NCI-H2029 (cell line): ENCODE data around the gene ALDH1A1.
"Not testable (repeated sequence)": the region's sequence is repeated elsewhere in the genome, so short reads cannot be mapped to it uniquely, and the experiment has no call there.

Source experiments
- DNase-seq: peaks from one replicate; lab custom pipeline; 2025; lab: John Stamatoyannopoulos, UW

The ALDH1A1 gene

GRCh38 chr9:72943844-72944462 lies 8.9 kb downstream of the ALDH1A1 start:
- no peak for DNase-seq

GRCh38 chr9:72942451-72942850 lies 10.4 kb downstream of the ALDH1A1 start:
- DNase-seq: no peak

- DNase-seq: not testable (repeated sequence)
These were observed 13.3 kb downstream of the ALDH1A1 start for GRCh38 chr9:72939581-72939980.

DNA sequence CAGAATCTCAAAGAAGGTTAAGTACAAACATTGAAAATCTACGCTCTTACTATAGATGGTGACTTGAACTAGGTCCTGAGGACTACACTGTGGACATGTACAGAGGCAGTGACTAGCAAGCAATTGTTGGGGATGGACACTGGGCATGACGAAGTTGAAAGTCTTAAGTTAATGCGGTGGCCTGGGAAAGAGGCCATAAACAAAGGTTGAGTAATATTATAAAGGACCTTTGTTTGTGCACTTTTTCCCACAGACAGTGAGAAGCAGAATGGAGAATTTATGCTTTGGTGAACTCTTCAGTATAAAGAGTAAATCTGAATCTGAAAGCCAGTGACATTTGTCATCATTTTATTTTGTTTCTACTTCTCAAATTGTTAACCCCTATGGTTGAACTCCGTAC lies 15.3 kb downstream of the ALDH1A1 start:
- no peak for DNase-seq

DNA sequence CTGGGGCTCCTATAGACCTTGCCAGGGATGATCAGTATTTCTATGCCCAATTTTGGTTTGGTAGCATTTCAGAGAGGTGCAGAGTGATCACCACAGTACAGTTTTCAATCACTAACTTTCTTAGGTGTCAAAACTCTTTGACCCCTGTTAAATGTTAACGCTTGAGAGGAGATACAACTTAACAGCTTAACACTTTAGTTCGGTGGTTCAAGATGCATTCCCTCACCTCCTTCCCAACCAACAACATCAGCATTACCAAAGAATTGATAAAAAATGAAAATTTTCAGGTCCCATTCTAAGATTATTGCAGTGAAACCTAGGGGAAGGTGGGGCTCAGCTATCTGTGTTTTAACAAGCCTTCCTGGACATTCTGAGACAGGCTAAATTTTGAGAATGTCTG lies 16.2 kb downstream of the ALDH1A1 start:
- DNase-seq: no peak

- DNase-seq: no peak
These were observed 16.6 kb downstream of the ALDH1A1 start for GRCh38 chr9:72936266-72936665.

DNA sequence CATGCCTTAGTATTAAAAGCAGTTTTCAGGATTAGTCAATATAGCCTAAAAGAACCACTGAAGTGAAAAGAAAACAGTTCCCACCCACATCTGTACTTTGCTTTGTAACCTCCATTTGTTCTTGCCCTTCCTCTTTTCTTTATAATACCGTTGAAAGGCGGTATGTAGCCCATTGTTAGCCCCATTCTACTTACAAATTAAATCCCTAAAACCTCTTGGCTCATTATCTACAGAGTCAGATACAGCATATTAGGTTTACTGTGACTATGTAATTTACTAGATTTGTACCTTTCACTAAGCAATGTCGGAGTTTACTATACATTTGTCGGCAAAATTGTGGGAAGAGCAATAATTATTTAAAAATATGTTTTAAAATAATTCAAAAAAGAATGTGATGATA lies 17.3 kb downstream of the ALDH1A1 start:
- DNase-seq: no peak

GRCh38 chr9:72933730-72934665 lies 18.9 kb downstream of the ALDH1A1 start:
- no peak for DNase-seq

DNA sequence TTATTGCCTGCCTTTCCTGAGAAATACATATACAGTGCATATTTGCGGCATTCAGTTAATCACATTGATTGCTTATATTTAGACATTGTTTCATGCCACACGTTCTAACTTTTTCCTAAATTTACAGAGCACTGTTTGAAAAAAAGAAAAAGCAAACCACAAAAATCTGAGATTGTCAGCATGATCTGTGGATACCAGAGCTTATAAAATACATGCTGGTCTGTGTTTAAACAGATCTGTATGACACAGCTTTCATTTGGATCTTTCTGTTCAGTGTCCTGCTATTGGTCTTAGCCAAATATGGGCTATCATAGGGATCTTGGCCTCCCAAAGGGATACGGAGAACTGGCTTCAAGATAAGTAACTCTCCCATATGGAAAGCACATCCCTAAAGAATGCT lies 20.2 kb downstream of the ALDH1A1 start:
- no peak for DNase-seq

DNA sequence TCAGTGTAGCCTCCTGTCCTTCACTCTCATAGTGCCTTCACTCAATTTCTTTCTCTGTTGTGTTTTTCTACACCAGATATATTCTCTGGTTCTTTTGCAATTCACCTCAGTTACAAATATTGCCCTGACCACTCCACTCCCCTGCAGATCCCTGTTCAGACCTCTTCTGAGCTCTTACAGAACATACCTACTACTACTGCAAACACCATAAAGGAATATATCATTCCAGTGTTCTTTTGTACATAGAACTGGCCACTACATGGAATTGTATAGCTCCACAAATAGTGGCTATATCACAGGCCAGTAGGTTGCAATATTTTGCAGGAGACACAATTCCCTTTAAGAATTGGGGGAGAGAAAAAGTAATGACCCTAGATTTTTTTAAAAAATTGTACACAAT lies 21.0 kb downstream of the ALDH1A1 start:
- DNase-seq: no peak

DNA sequence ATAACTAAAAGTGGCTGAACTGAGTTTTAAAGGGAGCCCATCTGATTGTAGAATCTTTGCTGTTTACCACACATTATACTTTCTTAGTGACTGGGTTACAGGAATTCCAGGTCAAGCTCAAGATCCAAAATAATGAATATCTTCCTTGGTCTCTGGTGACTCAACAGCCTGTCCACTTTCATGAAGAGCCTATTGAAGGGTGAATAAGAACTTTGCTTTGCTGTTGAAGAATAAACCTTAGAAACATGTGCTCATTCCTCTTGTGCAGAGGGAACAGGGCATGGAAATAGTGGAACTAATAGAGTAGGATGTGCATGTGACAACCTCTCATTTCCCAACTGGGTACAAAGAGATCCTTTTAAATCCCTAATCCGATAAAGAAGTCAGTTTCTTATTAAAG lies 21.4 kb downstream of the ALDH1A1 start:
- DNase-seq: no peak

DNA sequence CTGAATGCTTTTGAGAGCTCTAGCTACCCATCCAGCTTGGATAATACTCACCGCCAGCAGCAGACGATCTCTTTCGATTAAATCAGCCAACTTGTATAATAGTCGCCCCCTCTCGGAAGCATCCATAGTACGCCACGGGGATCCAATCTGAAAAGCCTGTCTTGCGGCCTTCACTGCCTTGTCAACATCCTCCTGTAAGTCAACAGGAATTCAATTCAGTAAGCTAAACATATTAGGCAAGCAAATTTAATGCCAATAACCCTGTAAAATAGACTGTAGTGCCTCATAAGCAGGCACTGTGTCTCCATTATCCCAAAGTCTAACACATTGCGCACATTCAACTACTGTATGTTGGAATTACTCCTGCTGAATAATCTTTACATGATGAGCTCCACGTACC lies 22.0 kb downstream of the ALDH1A1 start:
- no peak for DNase-seq

DNA sequence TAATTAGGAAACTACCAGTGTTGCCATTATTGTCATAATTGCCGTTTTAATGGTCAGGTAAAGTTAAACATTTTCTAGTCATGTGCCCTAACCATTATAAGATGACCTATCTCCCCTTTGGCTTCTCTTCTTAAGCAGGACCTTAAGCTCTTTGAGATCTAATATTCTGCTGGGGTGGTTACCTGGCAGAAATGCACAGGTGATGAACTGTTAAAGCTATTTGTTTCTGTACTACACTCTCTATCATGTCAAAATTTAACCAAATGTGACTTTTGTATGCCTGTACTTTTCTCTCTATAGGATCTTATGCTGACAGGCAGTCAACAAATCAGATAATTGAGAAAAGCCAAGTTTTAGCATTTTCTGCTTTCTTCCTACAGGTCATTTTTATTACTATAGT lies 23.3 kb downstream of the ALDH1A1 start:
- DNase-seq: no peak

GRCh38 chr9:72928042-72928507 lies 24.8 kb downstream of the ALDH1A1 start:
- DNase-seq: no peak

- no peak for DNase-seq
These were observed 26.3 kb downstream of the ALDH1A1 start for GRCh38 chr9:72926506-72926905.

DNA sequence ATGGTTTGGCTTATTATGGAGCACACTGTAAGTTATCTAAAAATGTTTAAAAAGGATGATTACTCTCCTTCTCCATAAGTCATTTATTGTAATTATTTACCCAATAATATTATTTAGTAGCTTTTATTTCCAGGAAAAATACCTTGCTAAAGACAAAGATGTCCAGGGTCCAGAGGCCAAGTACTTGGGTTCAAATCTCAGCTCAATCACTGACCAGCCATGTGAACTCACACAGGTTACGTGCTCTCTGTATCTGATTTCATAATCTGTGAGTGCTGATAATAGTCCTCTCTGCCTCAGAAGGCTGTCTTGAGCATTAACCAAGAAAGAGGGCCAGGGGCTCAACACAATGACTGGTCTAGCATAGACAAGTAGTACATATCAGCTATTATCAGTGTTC lies 27.0 kb downstream of the ALDH1A1 start:
- no peak for DNase-seq

DNA sequence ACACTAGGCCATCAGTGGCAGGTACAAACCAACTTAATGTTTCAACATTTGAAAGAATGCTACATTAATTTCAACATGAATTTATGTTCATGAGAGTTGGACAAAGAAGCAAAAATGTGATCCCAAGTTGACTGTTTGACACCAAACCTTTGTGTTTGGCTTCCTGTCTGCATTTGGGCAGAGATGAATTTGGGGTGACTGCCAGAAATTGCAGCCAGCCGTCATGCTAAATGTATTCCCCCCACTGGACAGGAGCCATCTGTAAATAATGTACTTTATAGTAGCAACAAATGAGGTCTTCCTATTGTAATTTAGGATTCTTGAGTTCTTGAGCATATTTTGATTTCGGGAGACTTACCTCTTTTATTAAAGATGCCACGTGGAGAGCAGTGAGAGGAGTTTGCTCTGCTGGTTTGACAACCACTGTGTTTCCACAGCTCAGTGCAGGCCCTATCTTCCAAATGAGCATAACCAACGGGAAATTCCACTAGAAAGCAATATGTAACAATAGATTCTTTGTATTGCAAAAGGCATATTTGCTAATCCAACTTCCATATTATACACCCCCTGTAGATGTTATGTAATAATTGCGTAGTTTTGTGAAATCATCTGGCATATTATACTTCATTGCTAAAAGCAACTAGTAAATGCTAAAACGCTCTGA lies 27.6 kb downstream of the ALDH1A1 start:
- no peak for DNase-seq

- DNase-seq: no peak
These were observed 28.6 kb downstream of the ALDH1A1 start for GRCh38 chr9:72924154-72924790.

DNA sequence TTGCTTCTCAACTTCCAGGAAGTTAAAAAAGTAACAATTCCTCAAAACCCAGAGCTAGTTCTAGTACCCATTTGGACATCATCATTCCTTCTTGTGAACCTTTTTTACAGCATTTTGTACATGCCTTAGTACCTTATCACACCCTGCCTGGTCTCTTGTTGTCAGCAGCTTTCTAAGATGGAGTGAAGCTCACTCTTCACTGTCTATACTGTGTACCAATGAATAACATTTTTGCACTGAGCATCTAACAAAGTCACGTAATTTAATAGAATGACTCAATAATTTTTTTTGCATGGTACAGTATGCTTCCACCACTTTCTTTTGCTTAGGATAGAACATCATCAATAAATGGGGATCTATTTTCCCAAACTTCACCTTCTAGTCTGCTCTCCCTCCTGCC lies 29.8 kb downstream of the ALDH1A1 start:
- DNase-seq: no peak

DNA sequence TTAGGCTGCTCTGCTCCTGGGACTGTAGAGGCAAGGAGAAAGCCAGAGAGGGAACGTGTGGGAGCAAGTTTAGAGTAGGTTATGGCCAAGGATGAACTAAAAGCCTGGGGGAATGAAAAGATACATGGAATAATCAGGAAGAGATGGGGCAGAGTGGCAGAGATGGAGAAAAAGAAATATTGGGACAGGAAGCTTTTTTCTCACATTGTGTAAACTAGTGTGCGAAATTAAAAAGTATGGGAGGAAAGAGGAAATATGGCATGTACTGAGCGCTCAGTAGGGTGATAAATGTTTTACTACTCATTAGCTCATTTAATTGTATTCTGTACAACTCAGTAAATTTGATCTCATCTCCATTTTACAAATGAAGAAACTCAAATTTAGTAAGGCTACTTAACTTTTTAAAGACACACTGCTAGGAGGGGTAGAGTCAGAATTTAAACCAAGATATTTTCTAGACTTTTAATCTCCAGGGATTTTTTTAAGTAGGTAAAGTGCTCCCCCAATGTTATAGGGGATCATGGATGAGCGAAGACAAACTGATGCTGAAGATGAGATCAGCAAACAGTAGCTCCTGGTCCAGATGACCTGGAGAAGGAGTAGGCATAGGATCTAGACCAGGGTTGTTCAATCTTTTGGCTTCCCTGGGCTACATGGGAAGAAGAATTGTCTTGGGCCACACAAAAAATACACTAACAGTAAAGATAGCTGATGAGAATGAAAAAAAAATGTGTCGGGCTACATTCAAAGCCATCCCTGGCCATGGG lies 30.8 kb downstream of the ALDH1A1 start:
- DNase-seq: no peak

DNA sequence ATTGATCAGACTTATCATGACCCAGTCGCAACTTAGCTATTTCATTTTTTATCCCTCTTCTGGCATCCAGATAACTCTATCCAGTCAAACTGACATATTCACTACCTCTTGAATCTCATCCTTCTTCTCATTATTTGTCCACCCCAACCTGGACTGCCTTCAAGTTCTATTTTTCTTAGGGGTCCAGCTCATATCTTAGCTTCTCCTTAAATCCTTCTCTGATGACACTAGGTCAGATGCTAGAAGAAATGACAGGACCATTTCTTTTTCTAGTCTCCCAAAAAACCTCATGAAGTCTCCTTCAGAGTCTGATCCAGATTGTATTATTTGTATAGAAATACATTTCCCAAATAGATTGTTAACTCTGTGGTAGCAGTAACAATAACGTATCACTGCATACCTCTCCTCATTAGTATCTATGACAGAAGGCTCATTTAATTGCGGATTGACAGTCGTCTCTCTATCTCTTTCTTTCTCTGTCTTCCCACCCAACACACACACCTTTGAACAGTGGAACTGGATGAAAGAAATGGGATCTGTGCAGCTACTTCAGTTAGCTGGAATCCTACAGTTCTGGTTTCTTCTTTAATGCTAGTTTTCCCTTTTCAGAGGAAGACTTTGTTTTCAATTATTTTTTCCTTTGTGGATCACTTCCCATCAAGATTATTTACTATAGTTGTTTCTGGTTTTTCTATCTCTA lies 33.5 kb downstream of the ALDH1A1 start:
- DNase-seq: no peak
